AG09319 (cell line): ENCODE results near the gene YIF1A.

Experiments used
- DNase-seq: peaks from one replicate; pipeline ENCODE4 v3.0.0-alpha.2; 2010; ENCODE audit warnings: low read depth; ENCODE audit errors: extremely low read depth
- TF ChIP-seq, protein P1 (sequence below): IDR thresholded peaks from 2 replicates; pipeline ENCODE4 v1.5.1; 2011; ENCODE audit warnings: low read depth, mild to moderate bottlenecking, inconsistent platforms, low read length, moderate library complexity

YIF1A gene, protein sequence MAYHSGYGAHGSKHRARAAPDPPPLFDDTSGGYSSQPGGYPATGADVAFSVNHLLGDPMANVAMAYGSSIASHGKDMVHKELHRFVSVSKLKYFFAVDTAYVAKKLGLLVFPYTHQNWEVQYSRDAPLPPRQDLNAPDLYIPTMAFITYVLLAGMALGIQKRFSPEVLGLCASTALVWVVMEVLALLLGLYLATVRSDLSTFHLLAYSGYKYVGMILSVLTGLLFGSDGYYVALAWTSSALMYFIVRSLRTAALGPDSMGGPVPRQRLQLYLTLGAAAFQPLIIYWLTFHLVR

GRCh38 chr11:66288671-66289547 lies at the start of gene YIF1A:
YIF1A (minus strand) TSS chr11:66289143; CDS start chr11:66288985, 158 bp downstream.
- DNase-seq: peak; percentile 99
- TF ChIP-seq, protein P1, sequence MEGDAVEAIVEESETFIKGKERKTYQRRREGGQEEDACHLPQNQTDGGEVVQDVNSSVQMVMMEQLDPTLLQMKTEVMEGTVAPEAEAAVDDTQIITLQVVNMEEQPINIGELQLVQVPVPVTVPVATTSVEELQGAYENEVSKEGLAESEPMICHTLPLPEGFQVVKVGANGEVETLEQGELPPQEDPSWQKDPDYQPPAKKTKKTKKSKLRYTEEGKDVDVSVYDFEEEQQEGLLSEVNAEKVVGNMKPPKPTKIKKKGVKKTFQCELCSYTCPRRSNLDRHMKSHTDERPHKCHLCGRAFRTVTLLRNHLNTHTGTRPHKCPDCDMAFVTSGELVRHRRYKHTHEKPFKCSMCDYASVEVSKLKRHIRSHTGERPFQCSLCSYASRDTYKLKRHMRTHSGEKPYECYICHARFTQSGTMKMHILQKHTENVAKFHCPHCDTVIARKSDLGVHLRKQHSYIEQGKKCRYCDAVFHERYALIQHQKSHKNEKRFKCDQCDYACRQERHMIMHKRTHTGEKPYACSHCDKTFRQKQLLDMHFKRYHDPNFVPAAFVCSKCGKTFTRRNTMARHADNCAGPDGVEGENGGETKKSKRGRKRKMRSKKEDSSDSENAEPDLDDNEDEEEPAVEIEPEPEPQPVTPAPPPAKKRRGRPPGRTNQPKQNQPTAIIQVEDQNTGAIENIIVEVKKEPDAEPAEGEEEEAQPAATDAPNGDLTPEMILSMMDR: no peak

DNA sequence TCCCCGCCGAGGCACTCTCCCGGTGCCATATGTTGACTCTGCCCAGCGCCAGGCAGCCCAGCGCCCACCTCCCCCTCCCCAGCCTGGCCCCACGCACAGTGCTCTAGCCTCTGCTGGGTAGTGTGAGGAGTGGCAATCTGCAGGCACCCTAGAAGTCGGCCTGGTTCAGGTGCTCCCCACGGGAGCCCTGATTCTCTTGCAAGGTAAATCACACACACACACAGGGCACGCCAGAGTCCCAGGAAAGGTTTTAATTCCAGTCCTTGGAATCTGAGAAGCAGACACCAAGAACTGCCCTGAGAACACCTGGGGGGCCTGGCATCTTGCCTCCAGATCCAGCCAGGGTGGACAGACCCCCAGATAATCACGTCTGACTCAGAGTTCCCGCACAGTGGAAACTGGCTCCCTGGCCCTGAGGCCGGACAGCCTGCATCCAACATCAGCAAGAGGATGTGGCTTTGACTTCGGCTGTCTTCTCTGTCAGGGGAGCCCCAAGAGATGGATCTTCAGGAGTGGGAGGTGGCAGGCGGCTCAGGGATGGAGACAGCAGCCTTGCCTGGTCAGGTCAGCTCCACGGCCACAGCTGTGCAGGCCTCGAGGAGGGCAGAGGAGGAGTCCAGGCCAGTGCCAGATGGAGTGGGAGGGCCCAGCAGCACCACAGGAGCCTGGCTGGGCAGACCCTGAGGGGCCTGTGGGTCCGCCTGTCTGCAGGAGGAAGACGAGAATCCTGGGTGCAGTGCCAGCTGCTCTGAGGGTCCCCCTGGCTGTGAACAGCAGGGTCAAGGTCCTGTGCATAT lies 48.4 kb upstream of the YIF1A start:
- no peak for DNase-seq
- TF ChIP-seq, protein P1: no peak

GRCh38 chr11:66336234-66337102 lies 47.5 kb upstream of the YIF1A start, which contains the start of gene RIN1:
RIN1 (minus strand) TSS chr11:66336434; CDS start chr11:66336402, 32 bp downstream.
- TF ChIP-seq, protein P1: peak; percentile 60
- peak; percentile 87 for DNase-seq

GRCh38 chr11:66335531-66336233 lies 46.7 kb upstream of the YIF1A start:
- TF ChIP-seq, protein P1: no peak
- DNase-seq: no peak

GRCh38 chr11:66334605-66335442 lies 45.9 kb upstream of the YIF1A start:
- no peak for DNase-seq
- TF ChIP-seq, protein P1: no peak
